ENCODE results near the gene MCM8.
"Not testable (repeated sequence)": the region's sequence is repeated elsewhere in the genome, so short reads cannot be mapped to it uniquely, and the experiment has no call there.

MCM8 gene

GRCh38 chr20:6007529-6008103, 57.2 kb downstream of the MCM8 start:
- DNase-seq = no peak

- no peak for DNase-seq
Observed at GRCh38 chr20:6008254-6008653, 57.8 kb downstream of the MCM8 start.

- DNase-seq = no peak
Observed at GRCh38 chr20:6012179-6012578, 61.7 kb downstream of the MCM8 start.

- DNase-seq = no peak
Observed at GRCh38 chr20:6014017-6014416, 63.6 kb downstream of the MCM8 start.

- DNase-seq = no peak
Observed at GRCh38 chr20:6014957-6015356, 64.5 kb downstream of the MCM8 start.

- DNase-seq = no peak
Observed at GRCh38 chr20:6017467-6017866, 67.0 kb downstream of the MCM8 start.

GRCh38 chr20:6017880-6018279, 67.4 kb downstream of the MCM8 start:
- no peak for DNase-seq

- DNase-seq = no peak
Observed at GRCh38 chr20:6024768-6025167, 74.3 kb downstream of the MCM8 start.

GRCh38 chr20:6026051-6026450, 75.6 kb downstream of the MCM8 start:
- DNase-seq = no peak

- DNase-seq = no peak
Observed at GRCh38 chr20:6028818-6029217, 78.4 kb downstream of the MCM8 start.

GRCh38 chr20:6029538-6029937, 79.1 kb downstream of the MCM8 start:
- DNase-seq = no peak

- no peak for DNase-seq
Observed at GRCh38 chr20:6030453-6031080, 80.1 kb downstream of the MCM8 start.

GRCh38 chr20:6032907-6033306, 82.5 kb downstream of the MCM8 start:
- not testable (repeated sequence) for DNase-seq

GRCh38 chr20:6034134-6034969, 83.9 kb downstream of the MCM8 start:
- no peak for DNase-seq

GRCh38 chr20:6036213-6036612, 85.8 kb downstream of the MCM8 start:
- DNase-seq = no peak

- no peak for DNase-seq
Observed at GRCh38 chr20:6037082-6037481, 86.6 kb downstream of the MCM8 start.

GRCh38 chr20:6038256-6038655, 87.8 kb downstream of the MCM8 start:
- no peak for DNase-seq

GRCh38 chr20:6039766-6040165, 89.3 kb downstream of the MCM8 start:
- no peak for DNase-seq

- DNase-seq = no peak
Observed at GRCh38 chr20:6040540-6040939, 90.1 kb downstream of the MCM8 start.

GRCh38 chr20:6040958-6041807, 90.7 kb downstream of the MCM8 start:
- DNase-seq = no peak

GRCh38 chr20:6041808-6042265, 91.4 kb downstream of the MCM8 start:
- no peak for DNase-seq

- no peak for DNase-seq
Observed at GRCh38 chr20:6044115-6044514, 93.7 kb downstream of the MCM8 start.

- no peak for DNase-seq
Observed at GRCh38 chr20:6045566-6045965, 95.1 kb downstream of the MCM8 start.
